HCT116 (cell line): ENCODE measurements around the gene ZNHIT1. TPM values are rescaled to one million over a fixed set of nuclear protein-coding genes. Genes with fewer than 3 reads are reported as not detected.
A peak's percentile ranks its signal among the peaks of the same experiment; 100 is the strongest.

Experiments used
- ATAC-seq: fragments of 200-7000 bp; cut with Tn5 transposase; 2 replicates; pipeline ENCODE4 v1.9.1; 2020; ENCODE audit warnings: mild to moderate bottlenecking, moderate library complexity
- BruUV-seq: library from RNA; stranded (reverse); fragments of 400-500 nt; replicated peaks from 2 replicates; lab custom pipeline; 2021; lab: Mats Ljungman, UMichigan
- CTCF ChIA-PET: fragments of 300-600 bp; sonication (Branson Sonifier 250); formaldehyde crosslinking; loops from one replicate; lab custom pipeline; 2021; ENCODE audit warnings: antibody characterized with exemption; lab: Charles Lee
- POLR2A ChIA-PET: fragments of 300-600, 350-600 bp; sonication (Branson Sonifier 250); formaldehyde crosslinking; loops from one replicate; lab custom pipeline; 2021; ENCODE audit warnings: antibody characterized with exemption; lab: Charles Lee
- RAD21 ChIA-PET, 2 experiments: fragments of 300-600 bp; sonication (Branson Sonifier 250); formaldehyde crosslinking; loops; one replicate each; lab custom pipeline; 2023; ENCODE audit warnings: low total read pairs in 2 of 2; ENCODE audit not compliant: uncharacterized antibody in 2 of 2, unreplicated experiment in 2 of 2, low non-redundant PET in 1 of 2; lab: Charles Lee
- DNase-seq: peaks from one replicate; pipeline ENCODE4 v3.0.0-alpha.2; 2010; ENCODE audit warnings: low read depth, low spot score
- H2AFZ ChIP-seq: fragments of 200-600 bp; shearing (Covaris generic), sonication (generic); 2 replicates; pipeline ENCODE4 v1.6.1; 2017; ENCODE audit warnings: low read depth, mixed run types, mixed read lengths, antibody characterized with exemption, low read length; ENCODE audit not compliant: poor library complexity, severe bottlenecking
- H3K27ac ChIP-seq: 2 replicates; pipeline ENCODE4 v1.5.1; 2012; ENCODE audit warnings: low read depth, low read length
- H3K27me3 ChIP-seq: fragments of 200-600 bp; sonication (generic); 2 replicates; pipeline ENCODE4 v1.6.1; 2016; ENCODE audit warnings: mixed run types, low read length, mixed read lengths; ENCODE audit not compliant: insufficient read depth
- H3K36me3 ChIP-seq, 2 experiments: fragments of 200-500 bp in 1 of 2; fragments of 200-600 bp in 1 of 2; sonication (Bioruptor generic) in 1 of 2; sonication (generic) in 1 of 2; 2 replicates each; pipeline versions ENCODE4 v1.5.1 to v1.6.1; 2014 to 2016; ENCODE audit warnings: low read length in 2 of 2, inconsistent platforms in 1 of 2, mixed read lengths in 1 of 2, mixed run types in 1 of 2; ENCODE audit not compliant: insufficient read depth in 2 of 2, control insufficient read depth in 1 of 2
- H3K4me1 ChIP-seq, 2 experiments: fragments of 200-600 bp in 1 of 2; sonication (generic) in 1 of 2; 2 replicates each; pipeline versions ENCODE4 v1.5.1 to v1.6.1; 2012 to 2017; ENCODE audit warnings: low read length in 2 of 2, inconsistent platforms in 1 of 2, mild to moderate bottlenecking in 1 of 2, mixed read lengths in 1 of 2, mixed run types in 1 of 2, moderate library complexity in 1 of 2; ENCODE audit not compliant: insufficient read depth in 2 of 2, control insufficient read depth in 1 of 2
- H3K4me2 ChIP-seq: fragments of 200-600 bp; sonication (generic); 2 replicates; pipeline ENCODE4 v1.6.1; 2017; ENCODE audit warnings: mixed run types, low read length, mixed read lengths
- H3K4me3 ChIP-seq, 2 experiments: fragments of 200-600 bp in 1 of 2; sonication (generic) in 1 of 2; replicated peaks in 1 of 2; 2 replicates each; pipeline ENCODE4 v1.5.1; 2011 to 2016; ENCODE audit warnings: low read length in 2 of 2, control low read depth in 1 of 2, low read depth in 1 of 2, mild to moderate bottlenecking in 1 of 2, mixed read lengths in 1 of 2, mixed run types in 1 of 2
- H3K79me2 ChIP-seq: fragments of 200-600 bp; sonication (generic); 2 replicates; pipeline ENCODE4 v1.6.1; 2017; ENCODE audit warnings: mild to moderate bottlenecking, mixed run types, low read length, moderate library complexity, mixed read lengths; ENCODE audit not compliant: insufficient read depth
- H3K9ac ChIP-seq: fragments of 200-600 bp; sonication (generic); 2 replicates; pipeline ENCODE4 v1.6.1; 2016; ENCODE audit warnings: low read length, mixed read lengths
- H3K9me2 ChIP-seq: fragments of 200-600 bp; sonication (generic), shearing (Covaris generic); 2 replicates; pipeline ENCODE4 v1.6.1; 2017; ENCODE audit warnings: mixed run types, mild to moderate bottlenecking, moderate library complexity; ENCODE audit not compliant: insufficient read depth
- H3K9me3 ChIP-seq, 2 experiments: fragments of 200-500 bp in 1 of 2; fragments of 200-600 bp in 1 of 2; sonication (Bioruptor generic) in 1 of 2; sonication (generic) in 1 of 2; 2 replicates each; pipeline ENCODE4 v1.6.1; 2014 to 2017; ENCODE audit warnings: low read length in 2 of 2, mixed read lengths in 2 of 2, inconsistent platforms in 1 of 2, low read depth in 1 of 2, mild to moderate bottlenecking in 1 of 2, mixed run types in 1 of 2, moderate library complexity in 1 of 2; ENCODE audit not compliant: control insufficient read depth in 1 of 2, insufficient read depth in 1 of 2
- H4K20me1 ChIP-seq: fragments of 200-600 bp; sonication (generic), shearing (Covaris generic); 2 replicates; pipeline ENCODE4 v1.6.1; 2017; ENCODE audit warnings: mixed run types, mild to moderate bottlenecking, moderate library complexity; ENCODE audit not compliant: insufficient read depth
- CBX3 ChIP-seq: IDR thresholded peaks from 2 replicates; pipeline ENCODE4 v1.6.1; 2012; ENCODE audit warnings: low read depth
- EGR1 ChIP-seq: IDR thresholded peaks from 2 replicates; pipeline ENCODE4 v1.6.1; 2012; ENCODE audit warnings: low read depth
- ELF1 ChIP-seq: IDR thresholded peaks from 2 replicates; pipeline ENCODE4 v1.6.1; 2012; ENCODE audit warnings: low read depth, borderline replicate concordance
- EZH2 ChIP-seq: fragments of 200-600 bp; sonication (generic); IDR thresholded peaks from 2 replicates; pipeline ENCODE4 v1.6.1; 2017; ENCODE audit warnings: antibody characterized with exemption, mixed run types
- EZH2phosphoT487 ChIP-seq: fragments of 200-600 bp; IDR thresholded peaks from 2 replicates; pipeline ENCODE4 v1.6.1; 2018; ENCODE audit warnings: antibody characterized with exemption, borderline replicate concordance
- FOSL1 ChIP-seq: IDR thresholded peaks from 2 replicates; pipeline ENCODE4 v1.6.1; 2012; ENCODE audit warnings: low read depth
- JUND ChIP-seq: IDR thresholded peaks from 2 replicates; pipeline ENCODE4 v1.6.1; 2012
- RAD21 ChIP-seq: IDR thresholded peaks from 2 replicates; pipeline ENCODE4 v1.6.1; 2012; ENCODE audit warnings: low read depth, mild to moderate bottlenecking
- TCF7L2 ChIP-seq: IDR thresholded peaks from 2 replicates; pipeline ENCODE4 v1.7.0; 2011; ENCODE audit warnings: borderline replicate concordance, inconsistent platforms; ENCODE audit not compliant: insufficient read depth, insufficient read length; ENCODE audit errors: extremely low read depth
- YY1 ChIP-seq: IDR thresholded peaks from 2 replicates; pipeline ENCODE4 v1.6.1; 2011; ENCODE audit warnings: low read length, low read depth, moderate library complexity, mild to moderate bottlenecking; ENCODE audit not compliant: insufficient replicate concordance; ENCODE audit errors: extremely low read depth
- ZNF274 ChIP-seq: fragments of 200-500 bp; sonication (Bioruptor generic); IDR thresholded peaks from 2 replicates; pipeline ENCODE4 v1.6.1; 2014; ENCODE audit warnings: mild to moderate bottlenecking, low read depth, low read length, inconsistent platforms
- intact Hi-C: fragments of 100-400 bp; cut with micrococcal nuclease; formaldehyde crosslinking; loops from 2 replicates; pipeline ENCODE4 v1.10.0; 2022
- total RNA-seq: library from RNA; stranded (reverse); gene quantifications from one replicate; pipeline ENCODE4 v1.2.1, GENCODE V29; 2021; ENCODE audit not compliant: unreplicated experiment
- TF ChIP-seq, protein P1 (sequence below), 3 experiments: fragments of 200-600 bp in 1 of 3; sonication (generic) in 1 of 3; IDR thresholded peaks in 2 of 3; conservative IDR thresholded peaks in 1 of 3; 2 replicates each; pipeline ENCODE4 v1.5.1; 2012 to 2017; ENCODE audit warnings: low read depth in 2 of 3, low read length in 2 of 3, antibody characterized with exemption in 1 of 3, borderline replicate concordance in 1 of 3, control low read depth in 1 of 3, mild to moderate bottlenecking in 1 of 3, mixed read lengths in 1 of 3, mixed run types in 1 of 3, moderate library complexity in 1 of 3; ENCODE audit not compliant: insufficient read depth in 1 of 3
- TF ChIP-seq, protein P2 (sequence below): IDR thresholded peaks from 2 replicates; pipeline ENCODE4 v1.6.1; 2012
- TF ChIP-seq, protein P3 (sequence below): IDR thresholded peaks from 2 replicates; pipeline ENCODE4 v1.6.1; 2011; ENCODE audit warnings: mild to moderate bottlenecking, low read length, moderate library complexity; ENCODE audit not compliant: insufficient replicate concordance; ENCODE audit errors: extremely low read depth
- TF ChIP-seq, protein P4 (sequence below): IDR thresholded peaks from 2 replicates; pipeline ENCODE4 v1.6.1; 2012

ZNHIT1 gene
- total RNA-seq, 1 experiment from 2014 or later, result 69.4 TPM

DNA sequence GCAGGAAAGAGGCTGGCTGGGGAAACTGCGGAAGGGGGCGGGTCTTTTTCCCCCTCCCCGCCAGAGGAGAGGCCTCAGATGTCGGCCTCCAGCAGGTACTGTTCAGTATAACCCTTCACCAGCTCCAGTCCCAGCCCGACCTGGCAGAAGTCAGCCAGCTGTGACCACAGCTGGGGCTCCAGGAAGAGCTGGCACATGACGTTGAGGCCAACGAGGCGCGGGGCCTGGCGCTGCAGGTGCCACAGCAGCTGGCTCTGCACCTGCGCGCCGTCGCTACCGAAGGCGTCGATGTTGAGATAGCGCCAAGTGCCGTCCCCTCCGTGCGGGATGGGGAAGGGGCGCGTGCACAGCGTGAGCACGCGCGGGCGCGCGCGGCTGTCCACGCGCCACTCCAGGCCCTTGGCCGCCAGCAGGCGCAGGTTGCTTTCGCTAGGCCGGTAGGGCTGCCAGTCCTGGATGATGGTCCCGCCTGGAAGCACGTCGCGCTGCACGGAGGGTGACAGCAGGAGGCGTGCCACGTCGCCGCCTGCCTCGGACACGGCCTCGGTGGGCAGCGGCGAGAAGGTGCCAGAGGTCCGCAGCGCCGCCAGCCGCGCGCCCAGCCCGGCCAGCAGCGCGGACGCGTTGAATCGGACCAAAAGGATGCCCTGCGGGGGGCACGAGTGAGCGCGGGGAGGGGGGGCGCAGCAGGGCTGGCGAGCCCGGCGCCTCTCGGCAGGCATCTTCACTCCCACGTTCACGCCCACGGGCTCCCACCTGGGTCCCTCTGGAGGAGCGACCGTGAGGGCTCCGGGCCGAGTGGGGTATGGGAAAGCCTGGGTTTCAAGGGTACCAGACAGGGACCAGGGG is 45.7 kb upstream of the ZNHIT1 start:
- DNase-seq, result no peak
- no TSS peak for BruUV-seq
- intact Hi-C loops, result no loop called here
- ChIA-PET CTCF (interaction anchor here (1.4 kb wide), 1 partner anchor 111 kb away, joined by 4 read pairs; no protein-coding TSS in a partner anchor), RAD21 (no interaction called here), POLR2A (interaction anchor here (1.1 kb wide), 1 partner anchor 9 kb away, joined by 3 read pairs; no protein-coding TSS in a partner anchor)
- H3K9ac ChIP-seq, result peak overlapping the region; percentile 72
- H3K4me2 ChIP-seq, result peak overlapping the region; percentile 97
- no peak overlapping the region; the same call in 1 of the 2 replicates for H3K27ac ChIP-seq
- H3K27me3 ChIP-seq, result no peaks in the 10 kb centered on the region
- peak overlapping the region; percentile 49 to 63 for H3K4me3 ChIP-seq
- no peaks in the 10 kb centered on the region for H4K20me1 ChIP-seq
- no peaks in the 10 kb centered on the region for H3K9me2 ChIP-seq
- H2AFZ ChIP-seq, result no peak overlapping the region
- no peaks in the 10 kb centered on the region for H3K79me2 ChIP-seq
- H3K4me1 ChIP-seq, result peaks cover 38 to 63% of the 10 kb centered on the region in 2 experiments
- TF ChIP-seq EZH2 (no peak), JUND (no peak), CBX3 (no peak), TCF7L2 (no peak), EZH2phosphoT487 (no peak), EGR1 (no peak), YY1 (no peak), FOSL1 (no peak), ZNF274 (no peak), RAD21 (no peak), ELF1 (no peak)
- TF ChIP-seq, protein P1, sequence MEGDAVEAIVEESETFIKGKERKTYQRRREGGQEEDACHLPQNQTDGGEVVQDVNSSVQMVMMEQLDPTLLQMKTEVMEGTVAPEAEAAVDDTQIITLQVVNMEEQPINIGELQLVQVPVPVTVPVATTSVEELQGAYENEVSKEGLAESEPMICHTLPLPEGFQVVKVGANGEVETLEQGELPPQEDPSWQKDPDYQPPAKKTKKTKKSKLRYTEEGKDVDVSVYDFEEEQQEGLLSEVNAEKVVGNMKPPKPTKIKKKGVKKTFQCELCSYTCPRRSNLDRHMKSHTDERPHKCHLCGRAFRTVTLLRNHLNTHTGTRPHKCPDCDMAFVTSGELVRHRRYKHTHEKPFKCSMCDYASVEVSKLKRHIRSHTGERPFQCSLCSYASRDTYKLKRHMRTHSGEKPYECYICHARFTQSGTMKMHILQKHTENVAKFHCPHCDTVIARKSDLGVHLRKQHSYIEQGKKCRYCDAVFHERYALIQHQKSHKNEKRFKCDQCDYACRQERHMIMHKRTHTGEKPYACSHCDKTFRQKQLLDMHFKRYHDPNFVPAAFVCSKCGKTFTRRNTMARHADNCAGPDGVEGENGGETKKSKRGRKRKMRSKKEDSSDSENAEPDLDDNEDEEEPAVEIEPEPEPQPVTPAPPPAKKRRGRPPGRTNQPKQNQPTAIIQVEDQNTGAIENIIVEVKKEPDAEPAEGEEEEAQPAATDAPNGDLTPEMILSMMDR (IDR thresholded peaks at IDR 0.05 in 2 of 3, conservative IDR thresholded peaks at IDR 0.05 in 1 of 3; ENCODE audit: borderline replicate concordance in 1 of 3, insufficient read depth in 1 of 3, low read depth in 2 of 3, low read length in 2 of 3), result no peak
- TF ChIP-seq, protein P2, sequence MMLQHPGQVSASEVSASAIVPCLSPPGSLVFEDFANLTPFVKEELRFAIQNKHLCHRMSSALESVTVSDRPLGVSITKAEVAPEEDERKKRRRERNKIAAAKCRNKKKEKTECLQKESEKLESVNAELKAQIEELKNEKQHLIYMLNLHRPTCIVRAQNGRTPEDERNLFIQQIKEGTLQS, result no peak
- TF ChIP-seq, protein P3, sequence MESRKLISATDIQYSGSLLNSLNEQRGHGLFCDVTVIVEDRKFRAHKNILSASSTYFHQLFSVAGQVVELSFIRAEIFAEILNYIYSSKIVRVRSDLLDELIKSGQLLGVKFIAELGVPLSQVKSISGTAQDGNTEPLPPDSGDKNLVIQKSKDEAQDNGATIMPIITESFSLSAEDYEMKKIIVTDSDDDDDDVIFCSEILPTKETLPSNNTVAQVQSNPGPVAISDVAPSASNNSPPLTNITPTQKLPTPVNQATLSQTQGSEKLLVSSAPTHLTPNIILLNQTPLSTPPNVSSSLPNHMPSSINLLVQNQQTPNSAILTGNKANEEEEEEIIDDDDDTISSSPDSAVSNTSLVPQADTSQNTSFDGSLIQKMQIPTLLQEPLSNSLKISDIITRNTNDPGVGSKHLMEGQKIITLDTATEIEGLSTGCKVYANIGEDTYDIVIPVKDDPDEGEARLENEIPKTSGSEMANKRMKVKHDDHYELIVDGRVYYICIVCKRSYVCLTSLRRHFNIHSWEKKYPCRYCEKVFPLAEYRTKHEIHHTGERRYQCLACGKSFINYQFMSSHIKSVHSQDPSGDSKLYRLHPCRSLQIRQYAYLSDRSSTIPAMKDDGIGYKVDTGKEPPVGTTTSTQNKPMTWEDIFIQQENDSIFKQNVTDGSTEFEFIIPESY, result no peak
- TF ChIP-seq, protein P4, sequence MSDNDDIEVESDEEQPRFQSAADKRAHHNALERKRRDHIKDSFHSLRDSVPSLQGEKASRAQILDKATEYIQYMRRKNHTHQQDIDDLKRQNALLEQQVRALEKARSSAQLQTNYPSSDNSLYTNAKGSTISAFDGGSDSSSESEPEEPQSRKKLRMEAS, result no peak
- no peaks in the 10 kb centered on the region for H3K36me3 ChIP-seq
- no peaks in the 10 kb centered on the region for H3K9me3 ChIP-seq
- ATAC-seq, result no peak
